PFSK-1 (cell line): ENCODE data around the gene ABCA1.

ENCODE experiments used
- FOXP2 ChIP-seq: optimal IDR thresholded peaks from 2 replicates; pipeline ENCODE3; 2011; ENCODE audit warnings: borderline replicate concordance, control low read depth, inconsistent platforms; ENCODE audit not compliant: insufficient read depth; ENCODE audit errors: extremely low read length, extremely low read depth
- POLR2AphosphoS5 ChIP-seq: IDR thresholded peaks from 2 replicates; pipeline ENCODE4 v1.6.1; 2012; ENCODE audit warnings: low read depth, mild to moderate bottlenecking, control low read depth, low read length, moderate library complexity
- REST ChIP-seq, 2 experiments: IDR thresholded peaks; 2 replicates each; pipeline versions ENCODE4 v1.6.1 to v1.8.0; 2011 to 2012; ENCODE audit warnings: low read depth in 2 of 2, low read length in 2 of 2, control low read depth in 1 of 2, inconsistent platforms in 1 of 2, mild to moderate bottlenecking in 1 of 2, moderate library complexity in 1 of 2; ENCODE audit not compliant: insufficient read depth in 1 of 2
- SIN3A ChIP-seq: IDR thresholded peaks from 2 replicates; pipeline ENCODE4 v1.6.1; 2012; ENCODE audit warnings: mild to moderate bottlenecking, low read length, moderate library complexity, borderline replicate concordance; ENCODE audit not compliant: insufficient read depth
- TAF1 ChIP-seq: IDR thresholded peaks from 2 replicates; pipeline ENCODE4 v1.6.1; 2012; ENCODE audit warnings: low read length, control low read depth, borderline replicate concordance; ENCODE audit not compliant: insufficient read depth

GRCh38 chr9:104738452-104738851 lies 189.5 kb downstream of the ABCA1 start:
- TF ChIP-seq REST (IDR thresholded peaks at IDR 0.05; ENCODE audit: insufficient read depth in 1 of 2, low read depth in 2 of 2, low read length in 2 of 2) (no peak), SIN3A (no peak), POLR2AphosphoS5 (no peak), FOXP2 (no peak), TAF1 (no peak)
